GM21367 (cell line): ENCODE data around the gene MRPL40.
"Not testable (repeated sequence)": the region's sequence is repeated elsewhere in the genome, so short reads cannot be mapped to it uniquely, and the experiment has no call there.

Source experiments
- ATAC-seq: cut with Tn5 transposase; IDR thresholded peaks from one replicate; pipeline ENCODE4 v1.9.1; 2021; ENCODE audit not compliant: unreplicated experiment

Gene MRPL40

DNA sequence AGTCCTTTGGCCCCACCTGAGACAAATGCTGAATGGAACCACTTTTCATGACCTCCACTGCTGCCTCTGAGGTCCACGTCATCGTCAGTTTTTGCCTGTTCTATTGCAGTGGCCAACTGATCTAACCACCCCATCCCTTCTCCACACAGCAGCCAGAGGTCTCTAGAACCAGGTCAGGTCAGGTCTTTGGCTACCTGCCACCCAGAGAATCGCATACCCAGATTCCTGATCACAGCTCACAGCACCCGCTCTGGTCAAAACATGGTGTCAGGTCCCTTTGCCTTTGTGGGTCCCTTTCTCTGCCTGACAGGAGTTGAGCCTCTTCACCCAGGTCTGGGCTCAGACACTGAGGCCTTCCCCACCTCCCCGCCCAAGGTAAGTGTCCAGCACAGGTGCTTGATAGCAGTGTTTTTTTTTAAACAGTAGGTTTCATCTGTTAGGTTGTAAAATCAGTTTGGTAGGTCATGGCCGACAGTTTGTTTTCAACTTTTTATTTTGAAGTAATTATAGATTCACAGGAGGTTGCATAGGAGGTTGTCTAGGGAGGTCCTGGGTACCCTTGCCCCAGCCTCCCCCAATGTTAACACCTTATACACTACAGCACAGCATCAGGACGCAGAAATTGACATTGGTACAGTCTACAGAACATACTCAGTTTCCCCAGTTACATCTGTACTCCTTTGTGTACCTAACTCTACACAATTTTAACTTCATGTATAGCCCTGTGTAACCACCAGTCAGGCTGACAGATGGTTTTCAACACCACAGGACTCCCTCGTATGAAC is 8.3 kb downstream of the MRPL40 start:
- ATAC-seq: no peak

DNA sequence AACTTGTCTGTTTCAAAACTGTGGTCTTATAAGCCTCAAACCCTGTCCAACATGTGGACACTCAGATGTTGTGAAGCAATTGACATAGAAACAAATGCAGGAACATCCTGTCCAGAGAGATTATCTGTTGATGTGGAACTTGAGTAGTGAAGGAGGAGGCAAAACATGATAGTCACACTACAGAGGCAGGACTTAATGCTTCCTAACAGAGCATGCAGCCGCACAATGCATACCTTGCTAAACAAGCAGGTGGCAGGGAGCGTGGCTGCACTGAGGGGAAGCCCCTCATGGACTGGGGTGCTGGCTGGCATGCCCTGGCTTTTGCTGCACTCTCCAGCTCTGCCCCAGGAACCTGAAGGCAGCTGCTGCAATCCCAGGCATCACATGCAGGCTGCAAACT is 9.8 kb downstream of the MRPL40 start:
- no peak for ATAC-seq

DNA sequence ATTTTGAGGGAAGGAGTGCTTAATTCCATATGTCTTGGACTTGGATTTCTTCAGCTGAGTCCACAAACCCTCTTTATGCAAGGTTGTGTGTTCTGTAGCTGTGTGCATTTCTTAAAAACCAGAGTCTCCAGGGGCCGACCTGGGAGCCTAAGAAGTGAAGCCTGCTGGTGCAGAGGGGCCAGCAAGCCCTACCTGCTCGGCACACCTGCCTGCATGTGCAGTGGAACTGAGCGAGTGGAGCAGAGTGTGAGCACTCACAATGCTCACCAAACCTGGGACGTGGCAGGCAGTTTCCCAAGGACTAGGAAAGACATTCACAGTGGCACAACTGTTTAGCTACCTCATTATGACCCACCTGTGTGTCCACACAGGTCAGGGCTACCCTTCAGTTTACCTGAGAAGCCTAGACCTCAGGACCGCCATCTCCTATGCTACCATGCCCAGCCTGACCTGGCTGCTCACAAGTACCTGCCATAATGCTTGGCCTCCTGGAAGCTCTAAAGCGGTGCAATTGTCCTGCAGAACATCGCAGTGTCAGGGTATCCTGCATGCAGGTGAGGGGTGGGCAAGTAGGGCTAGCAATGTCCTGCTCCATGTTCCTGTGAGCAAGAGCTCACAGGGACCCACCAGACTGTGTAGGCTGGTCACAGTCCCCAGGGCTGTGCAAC is 11.3 kb downstream of the MRPL40 start:
- no peak for ATAC-seq

DNA sequence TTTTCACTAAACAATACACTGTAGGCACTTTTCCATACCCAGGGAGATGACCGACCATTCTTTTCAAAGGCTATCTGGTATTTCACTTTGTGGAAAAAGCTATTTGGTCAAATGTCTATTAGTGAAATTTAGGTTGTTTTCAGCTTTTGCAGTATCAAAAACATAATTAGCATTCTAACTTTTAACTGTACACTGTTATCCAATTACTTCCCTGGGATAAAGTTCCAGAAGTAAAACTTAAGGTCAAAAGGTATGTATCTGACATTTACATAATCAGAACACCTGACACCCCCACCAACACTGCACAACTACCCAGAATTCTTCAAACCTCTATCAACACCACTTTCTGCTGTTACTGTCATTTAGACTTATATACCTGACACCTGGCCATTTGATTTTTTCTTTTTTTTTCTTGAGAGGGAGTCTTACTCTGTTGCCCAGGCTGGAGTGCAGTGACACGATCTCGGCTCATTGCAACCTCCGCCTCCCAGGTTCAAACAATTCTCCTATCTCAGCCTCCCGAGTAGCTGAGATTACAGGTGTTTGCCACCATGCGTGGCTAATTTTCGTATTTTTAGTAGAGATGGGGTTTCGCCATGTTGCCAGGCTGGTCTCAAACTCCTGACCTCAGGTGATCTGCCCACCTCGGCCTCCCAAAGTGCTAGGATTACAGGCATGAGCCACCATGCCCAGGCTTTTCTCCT is 13.1 kb downstream of the MRPL40 start:
- not testable (repeated sequence) for ATAC-seq

DNA sequence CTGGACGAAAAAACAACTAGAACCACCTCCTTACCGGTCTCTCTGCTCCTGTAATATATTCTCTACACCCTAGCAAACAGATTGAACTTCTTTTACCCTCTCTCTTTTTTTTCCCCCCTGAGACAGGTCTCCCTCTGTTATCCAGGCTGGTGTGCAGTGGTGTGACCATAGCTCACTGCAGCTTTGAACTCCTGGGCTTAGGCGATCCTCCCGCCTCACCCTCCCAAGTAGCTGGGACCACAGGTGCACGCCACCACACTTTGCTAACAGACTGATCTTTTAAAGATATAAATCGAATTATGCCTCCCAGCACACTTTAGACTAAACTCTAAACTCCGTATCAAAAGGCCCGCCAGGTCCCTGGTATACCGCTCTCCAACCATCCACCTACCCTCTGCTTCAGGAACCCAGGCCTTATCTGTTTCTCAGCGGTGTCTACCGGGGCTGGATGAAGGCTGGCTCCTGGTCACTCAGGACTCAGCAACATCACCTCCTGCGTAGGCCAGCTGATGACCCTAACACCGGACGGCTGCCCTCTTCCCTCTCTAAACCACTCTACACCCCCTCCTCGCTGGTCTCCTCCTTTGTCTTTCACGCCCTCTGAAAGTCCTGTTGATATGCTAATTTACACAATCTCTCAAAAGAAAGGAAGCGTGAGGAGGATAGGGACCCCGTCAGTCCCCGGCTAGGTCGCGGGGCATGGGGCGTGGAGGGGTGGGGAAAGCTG is 14.4 kb downstream of the MRPL40 start:
- ATAC-seq: peak; percentile 3

DNA sequence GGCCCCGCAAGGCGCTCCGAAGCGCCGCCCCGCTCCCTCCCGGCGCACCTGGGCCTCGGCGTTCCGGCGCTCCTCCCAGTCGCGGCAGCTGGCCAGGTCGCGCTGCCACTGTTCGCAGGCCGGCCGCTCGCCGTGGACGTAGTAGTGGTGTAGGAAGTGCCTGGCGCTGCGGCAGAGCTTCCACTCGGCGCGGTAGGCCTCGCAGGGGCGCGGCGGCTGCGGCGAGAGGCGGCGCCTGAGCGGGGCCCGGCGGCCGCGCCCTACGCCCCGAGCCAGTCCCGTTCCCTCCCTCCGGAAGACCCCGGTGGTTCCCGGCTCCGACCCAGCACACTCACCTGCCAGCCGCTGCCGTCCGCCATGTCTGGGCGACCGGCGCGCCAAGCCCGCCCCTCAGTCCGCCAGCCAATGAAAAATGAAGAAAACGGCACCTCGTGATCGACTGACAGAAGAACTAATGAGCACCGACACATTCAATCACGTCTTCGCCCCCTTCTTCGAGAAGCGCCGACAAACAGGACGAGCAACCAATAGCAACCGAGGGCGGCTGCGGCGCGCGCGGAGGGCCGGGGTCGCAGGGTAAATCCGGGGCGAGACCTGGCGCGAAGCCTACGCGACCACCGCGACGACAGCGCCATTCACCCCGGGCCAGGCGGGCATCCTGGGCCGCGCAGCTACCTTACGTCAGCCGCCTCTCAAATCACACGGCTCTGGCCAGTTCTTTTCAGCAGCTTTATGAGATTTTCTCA is 15.2 kb downstream of the MRPL40 start, which contains the start of gene C22orf39:
C22orf39 (minus strand) TSS at position 382 of the 746 bp plus-strand sequence; CDS start at position 359, 23 bp downstream.
- peak; percentile 71 for ATAC-seq

DNA sequence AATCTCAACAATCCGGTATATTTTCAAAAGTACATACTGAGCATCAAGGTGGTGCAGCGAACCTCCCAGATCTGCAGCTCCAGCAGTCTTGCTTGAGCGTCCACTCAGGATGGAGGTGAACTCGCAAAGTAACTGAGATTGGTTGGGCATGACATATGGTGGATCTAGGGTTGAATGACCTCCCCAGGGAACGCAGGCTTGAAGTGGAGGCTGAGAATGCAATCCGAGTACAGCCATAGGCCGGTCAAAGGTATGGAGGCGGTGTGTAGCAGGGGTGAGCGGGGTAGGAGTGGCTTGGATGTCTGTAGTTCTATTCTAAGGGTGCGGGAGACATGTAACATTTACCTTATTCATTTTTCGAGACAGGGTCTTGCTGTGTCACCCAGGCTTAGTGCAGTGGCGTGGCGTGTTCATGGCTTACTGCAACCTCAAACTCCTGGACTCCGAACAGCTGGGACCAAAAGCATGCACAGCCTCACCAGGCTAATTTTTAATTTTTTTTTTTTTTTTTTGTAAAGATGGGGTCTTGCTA is 15.8 kb downstream of the MRPL40 start:
- peak; percentile 22 for ATAC-seq

DNA sequence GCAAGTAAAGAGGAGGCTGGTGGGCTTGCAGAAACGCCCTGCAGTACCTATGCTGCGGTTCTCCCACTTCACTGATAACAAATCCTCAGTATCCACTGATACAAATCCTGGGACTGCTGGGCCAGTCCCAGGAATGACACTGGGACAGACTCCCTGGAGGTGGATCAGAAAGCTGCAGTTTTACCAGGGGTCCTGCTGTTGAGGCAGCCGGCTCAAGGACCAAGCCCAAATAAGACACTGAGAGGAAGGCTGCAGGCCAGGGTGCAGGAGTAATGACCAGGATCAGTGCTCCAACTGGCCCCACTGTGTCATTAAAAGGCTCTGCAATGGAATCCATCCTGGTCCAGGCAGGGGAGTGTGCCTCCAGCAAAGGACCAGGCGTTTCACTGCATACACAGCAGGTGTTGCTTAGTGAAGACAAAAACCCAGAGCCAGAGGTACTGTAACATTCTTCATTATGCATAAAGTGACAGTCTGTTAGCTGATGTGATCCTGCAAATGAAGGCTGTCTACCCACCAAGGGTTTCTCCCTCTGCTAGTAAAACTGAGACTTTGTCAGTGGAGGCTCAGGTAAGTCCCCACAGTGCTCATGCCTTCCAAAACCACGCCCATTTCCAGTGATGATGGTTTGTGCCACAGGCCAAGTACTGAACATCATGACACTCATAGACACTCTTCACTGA is 16.5 kb downstream of the MRPL40 start:
- no peak for ATAC-seq

DNA sequence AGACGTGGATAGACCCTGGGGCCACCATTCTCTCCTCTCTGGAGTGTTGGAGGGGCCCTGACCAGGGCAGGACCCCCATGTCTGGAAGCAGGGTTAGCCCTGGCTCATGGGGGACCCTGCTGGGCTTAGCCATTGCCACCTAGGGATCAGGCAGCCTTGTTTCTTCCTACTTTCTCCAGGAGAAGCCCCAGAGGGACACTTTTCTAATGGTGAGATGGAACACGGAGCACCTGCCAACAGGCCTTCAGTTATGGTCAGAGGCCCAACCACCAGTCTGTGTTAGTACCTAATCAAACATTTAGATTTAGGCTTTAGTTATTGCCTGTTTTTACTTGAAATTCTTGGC is 17.1 kb downstream of the MRPL40 start:
- no peak for ATAC-seq

DNA sequence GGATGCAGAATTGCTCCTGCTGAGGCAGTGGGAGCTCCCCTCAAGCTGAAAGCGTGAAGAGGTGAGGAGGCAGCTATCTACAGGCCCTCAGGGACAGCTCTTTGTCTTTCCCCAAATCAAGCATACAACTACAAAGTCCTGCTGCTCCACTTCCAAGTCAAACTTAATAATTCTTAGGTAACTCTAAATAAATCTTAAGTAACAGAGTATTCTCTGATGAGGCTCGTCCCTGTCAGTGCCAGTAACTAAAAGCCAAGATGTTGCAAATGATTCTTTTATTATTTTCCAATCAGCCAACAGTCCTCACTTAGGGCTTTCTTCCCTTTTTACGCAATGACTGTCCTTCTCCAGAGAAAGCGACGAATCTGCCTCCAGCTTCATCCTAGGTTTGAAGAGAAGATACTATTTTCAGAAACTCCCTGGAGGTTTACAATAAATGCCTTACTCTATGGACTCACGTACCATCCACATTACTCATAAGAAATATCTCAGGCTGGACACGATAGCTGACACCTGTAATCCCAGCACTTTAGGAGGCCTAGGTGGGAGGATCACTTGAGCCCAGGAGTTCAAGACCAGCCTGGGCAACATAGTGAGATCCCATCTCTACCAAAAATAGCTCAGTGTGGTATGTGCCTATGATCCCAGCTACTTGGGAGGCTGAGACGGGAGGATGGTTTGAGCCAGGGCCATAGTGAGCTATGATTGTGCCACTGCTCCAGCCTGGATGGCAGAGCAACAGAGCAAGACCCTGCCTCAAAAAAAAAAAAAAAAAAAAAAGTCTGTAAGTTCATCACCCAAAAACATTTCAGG is 18.2 kb downstream of the MRPL40 start:
- no peak for ATAC-seq

DNA sequence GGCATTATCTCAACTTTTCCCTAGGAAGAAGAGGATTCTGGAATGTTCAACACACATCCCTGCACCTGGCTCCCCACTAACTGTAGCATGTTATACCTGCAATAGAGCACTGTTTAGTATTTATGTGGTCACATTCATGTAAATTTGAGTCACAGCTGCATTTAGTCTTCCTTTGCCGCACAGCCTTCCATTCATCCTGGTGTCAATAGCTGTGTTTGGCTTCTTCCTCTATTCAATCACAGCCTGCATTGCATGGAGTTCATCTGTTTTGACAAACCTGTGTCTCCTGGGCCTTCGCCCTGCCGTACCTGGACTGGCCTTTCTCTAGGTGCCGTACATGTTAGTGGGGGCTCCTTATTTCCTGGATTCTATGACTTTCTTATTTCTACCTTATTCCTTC is 19.2 kb downstream of the MRPL40 start:
- ATAC-seq: no peak

DNA sequence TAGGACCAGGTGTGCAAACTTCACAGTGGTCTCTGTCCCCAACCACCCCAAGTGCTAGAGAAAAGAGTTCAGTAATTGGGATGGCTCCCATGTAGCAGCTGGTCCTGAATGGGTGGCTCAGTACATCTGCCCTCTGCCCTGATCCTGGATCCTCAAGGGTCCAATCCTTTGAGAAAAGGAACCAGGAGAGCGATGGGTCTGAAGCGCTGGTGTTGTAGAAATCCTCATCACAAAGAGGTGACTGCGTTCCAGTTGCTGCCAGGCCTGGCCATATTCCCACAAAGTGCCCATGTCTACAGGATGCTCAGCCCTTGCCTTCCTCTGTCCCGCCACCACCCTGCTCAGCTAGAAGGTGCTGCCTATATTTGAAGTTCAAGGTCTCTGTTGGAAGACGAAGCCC is 21.4 kb downstream of the MRPL40 start:
- no peak for ATAC-seq

DNA sequence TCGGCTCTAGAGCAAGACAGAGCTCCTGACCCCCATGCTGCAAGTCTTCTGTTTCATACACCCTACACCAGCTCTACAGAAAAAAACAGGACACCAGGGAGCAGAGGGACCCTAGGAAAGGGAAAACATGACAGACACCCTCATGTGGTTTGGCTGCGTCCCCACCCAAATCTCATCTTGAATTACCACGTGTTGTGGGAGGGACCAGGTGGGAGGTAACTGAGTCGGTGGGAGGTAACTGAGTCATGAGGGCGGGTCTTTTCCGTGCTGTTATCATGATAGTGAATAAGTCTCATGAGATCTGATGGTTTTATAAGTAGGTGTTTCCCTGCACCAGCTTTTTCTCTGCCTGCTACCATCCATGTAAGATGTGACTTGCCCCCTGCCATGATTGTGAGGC is 21.8 kb downstream of the MRPL40 start:
- no peak for ATAC-seq

DNA sequence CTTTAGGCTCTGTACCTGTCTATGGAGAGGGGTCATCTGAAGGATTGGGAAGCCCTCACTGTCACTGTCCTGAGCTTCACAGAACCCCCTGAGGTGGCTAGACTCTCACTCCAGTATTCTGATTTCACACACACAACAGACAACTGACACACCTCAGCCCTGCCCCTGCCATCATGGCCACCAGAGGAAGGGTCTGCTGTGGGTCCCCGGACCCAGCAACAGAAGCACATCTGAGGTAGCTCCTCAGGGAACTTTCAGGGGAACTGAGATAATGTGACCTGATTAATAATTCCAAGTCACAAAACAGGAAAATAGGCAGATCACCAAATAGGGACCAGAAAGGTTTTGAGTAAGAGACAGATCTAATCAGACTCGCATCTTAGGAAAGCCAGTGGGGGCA is 22.7 kb downstream of the MRPL40 start:
- no peak for ATAC-seq

DNA sequence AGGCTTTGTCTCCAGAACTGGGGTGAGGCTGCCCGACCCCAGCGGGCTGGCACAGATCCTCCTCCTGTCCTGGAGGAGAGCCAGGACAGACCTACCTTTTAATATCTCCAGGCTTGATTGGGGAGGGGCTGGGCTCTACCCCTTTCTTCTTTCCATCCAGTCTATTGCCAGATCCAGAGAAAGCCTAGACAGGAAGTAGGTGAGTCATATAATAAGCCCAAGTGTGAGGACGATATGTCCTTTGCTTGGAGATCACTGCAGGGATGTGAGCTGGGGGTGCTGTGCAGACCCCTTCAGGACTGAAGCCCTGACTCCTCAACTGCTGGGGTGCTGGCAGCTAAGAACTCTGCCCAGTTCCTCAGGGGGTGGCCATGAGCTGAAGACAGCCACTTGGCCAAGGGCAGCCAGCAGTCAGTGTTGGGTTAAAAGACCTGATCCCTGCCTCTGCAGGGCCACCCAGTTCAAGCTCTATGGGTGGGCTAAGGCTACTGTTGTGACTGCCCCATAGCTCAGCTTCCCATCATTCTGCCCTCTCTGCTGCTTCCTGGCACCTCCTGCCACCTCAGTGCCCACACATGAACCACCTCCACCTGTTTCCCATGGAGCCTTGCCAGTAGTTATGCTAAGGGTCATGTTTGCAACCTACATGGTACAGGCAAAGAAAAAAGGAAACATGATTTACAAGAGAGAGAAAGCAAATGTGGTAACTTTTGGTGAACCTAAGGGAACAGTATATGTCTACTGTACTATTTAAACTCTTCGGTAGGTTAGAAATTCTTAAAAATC is 23.4 kb downstream of the MRPL40 start:
- ATAC-seq: no peak

DNA sequence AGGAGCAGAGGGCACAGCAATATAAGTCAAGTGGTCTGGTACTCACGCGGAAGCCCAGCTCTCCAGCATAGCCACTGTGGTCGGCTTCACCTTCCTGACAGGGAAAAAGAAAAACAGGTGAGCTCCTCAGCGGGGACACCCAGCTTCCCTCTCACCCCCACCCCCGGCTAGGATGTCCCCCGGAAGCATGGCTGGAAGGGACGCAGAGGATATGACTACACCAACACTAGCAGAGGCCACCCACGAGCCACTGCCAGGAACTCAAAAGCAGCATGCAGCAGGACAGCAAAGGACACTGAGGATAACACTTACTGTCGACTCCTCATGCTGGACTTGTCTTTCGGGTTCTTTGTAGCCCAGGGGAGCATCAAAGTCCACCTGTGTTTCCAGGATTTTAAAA is 24.2 kb downstream of the MRPL40 start:
- no peak for ATAC-seq

DNA sequence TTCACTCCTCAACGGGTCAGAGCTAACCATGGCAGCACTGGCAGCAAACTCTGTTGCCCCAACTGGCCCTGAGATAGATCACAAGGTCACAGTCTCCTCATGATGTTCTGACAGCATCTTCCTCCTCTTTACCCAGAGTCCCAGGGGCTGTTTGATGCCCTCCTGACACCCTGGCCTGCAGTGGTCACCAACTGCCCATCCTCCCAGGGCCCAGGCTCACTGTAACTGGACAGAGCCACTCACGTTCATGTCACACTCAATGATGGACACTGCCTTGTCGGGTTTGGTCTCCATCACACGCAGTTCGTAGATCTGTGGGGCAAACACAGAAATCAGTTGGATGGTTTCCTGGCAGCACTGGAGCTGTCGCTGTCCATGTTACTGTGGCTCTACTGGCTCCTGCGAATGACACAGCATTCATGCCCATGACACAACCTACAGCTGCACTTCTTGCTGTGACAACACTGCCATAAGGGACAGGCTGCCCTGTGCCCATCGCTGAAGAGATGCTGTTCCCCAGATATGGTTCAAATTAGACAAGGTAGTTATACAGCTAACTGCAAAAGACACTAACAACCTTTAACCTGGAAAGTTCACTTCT is 25.6 kb downstream of the MRPL40 start:
- no peak for ATAC-seq

DNA sequence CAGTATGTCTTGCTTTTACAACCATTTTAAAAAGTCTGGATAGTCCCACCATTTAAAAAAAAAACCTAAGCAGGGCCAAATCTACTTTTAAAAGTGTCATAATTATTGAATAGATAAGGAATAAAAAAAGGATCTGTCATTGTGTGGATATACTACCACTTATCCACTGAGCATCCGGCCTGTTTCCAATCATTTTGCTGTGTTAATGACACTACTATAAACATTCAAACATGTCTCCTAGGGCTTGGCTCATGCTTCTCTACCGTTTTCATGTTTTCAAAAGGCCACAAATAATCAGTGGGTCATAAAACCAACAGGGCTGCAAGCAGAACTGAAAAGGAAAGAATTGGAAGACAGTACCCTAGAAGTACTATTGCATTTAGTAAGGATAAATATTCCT is 27.7 kb downstream of the MRPL40 start:
- no peak for ATAC-seq
